Endothelial cell of umbilical vein (primary cell): Measurements from ENCODE around the gene EIF3B. TPM values are rescaled to one million over a fixed set of nuclear protein-coding genes. Genes with fewer than 3 reads are reported as not detected.

Experiments used
- BruUV-seq: library from RNA; stranded (reverse); fragments of 400-500 nt; replicated peaks from 2 replicates; lab custom pipeline; 2021; lab: Mats Ljungman, UMichigan
- CTCF ChIA-PET: fragments of 300-600, 350-600 bp; sonication (Branson Sonifier 250); formaldehyde crosslinking; loops from one replicate; lab custom pipeline; 2021; ENCODE audit warnings: antibody characterized with exemption, inconsistent platforms; lab: Charles Lee
- POLR2A ChIA-PET: fragments of 300-600, 350-600 bp; sonication (Branson Sonifier 250); formaldehyde crosslinking; loops from one replicate; lab custom pipeline; 2021; ENCODE audit warnings: antibody characterized with exemption, inconsistent platforms; lab: Charles Lee
- DNase-seq: peaks from one replicate; pipeline ENCODE4 v3.0.0-alpha.2; 2011; ENCODE audit warnings: low read depth, low spot score
- FAIRE-seq: peaks from 2 replicates; lab custom pipeline; 2011; peaks lifted over from hg19 to GRCh38; lab: Jason Lieb, UNC
- H2AFZ ChIP-seq: 2 replicates; pipeline ENCODE4 v1.6.0; 2012; ENCODE audit warnings: low read depth, low read length, control low read depth, inconsistent platforms
- H3K27ac ChIP-seq: 2 replicates; pipeline ENCODE4 v1.5.1; 2011; ENCODE audit warnings: low read depth, mild to moderate bottlenecking, control low read depth, low read length, moderate library complexity; ENCODE audit not compliant: insufficient read depth
- H3K27me3 ChIP-seq, 2 experiments: 2 replicates each; pipeline versions ENCODE4 v1.6.0 to v1.6.1; 2011; ENCODE audit warnings: low read length in 2 of 2, mixed read lengths in 1 of 2; ENCODE audit not compliant: control insufficient read depth in 2 of 2, insufficient read depth in 2 of 2
- H3K36me3 ChIP-seq, 2 experiments: 2 replicates in 1 of 2; 3 replicates in 1 of 2; pipeline ENCODE4 v1.5.1; 2011; ENCODE audit warnings: low read length in 2 of 2, mild to moderate bottlenecking in 1 of 2, moderate library complexity in 1 of 2; ENCODE audit not compliant: control insufficient read depth in 2 of 2, insufficient read depth in 2 of 2; ENCODE audit errors: extremely low read depth in 1 of 2
- H3K4me1 ChIP-seq: 3 replicates; pipeline ENCODE4 v1.5.1; 2011; ENCODE audit warnings: mild to moderate bottlenecking, low read length; ENCODE audit not compliant: control insufficient read depth, insufficient read depth; ENCODE audit errors: extremely low read depth
- H3K4me2 ChIP-seq: 2 replicates; pipeline ENCODE4 v1.6.1; 2011; ENCODE audit warnings: low read length, control low read depth, mixed read lengths; ENCODE audit not compliant: insufficient read depth
- H3K4me3 ChIP-seq, 3 experiments: fragments of 200-600 bp in 1 of 3; sonication (generic), shearing (Covaris generic) in 1 of 3; replicated peaks in 1 of 3; 2 replicates each; pipeline ENCODE4 v1.5.1; 2011 to 2016; ENCODE audit warnings: control low read depth in 3 of 3, low read length in 3 of 3, mild to moderate bottlenecking in 2 of 3, inconsistent platforms in 1 of 3, low read depth in 1 of 3, moderate library complexity in 1 of 3; ENCODE audit not compliant: insufficient read depth in 1 of 3
- H3K79me2 ChIP-seq: 2 replicates; pipeline ENCODE4 v1.6.0; 2012; ENCODE audit warnings: low read length, inconsistent platforms; ENCODE audit not compliant: control insufficient read depth, insufficient read depth
- H3K9ac ChIP-seq: replicated peaks from 2 replicates; pipeline ENCODE3; 2011; ENCODE audit warnings: low read length, control low read depth; ENCODE audit not compliant: insufficient read depth; ENCODE audit errors: extremely low read depth
- H3K9me1 ChIP-seq: replicated peaks from 3 replicates; pipeline ENCODE4 v1.6.0; 2011; ENCODE audit warnings: mild to moderate bottlenecking, low read length; ENCODE audit not compliant: control insufficient read depth, insufficient read depth; ENCODE audit errors: extremely low read depth
- H3K9me3 ChIP-seq: replicated peaks from 2 replicates; pipeline ENCODE4 v1.5.1; 2012; ENCODE audit warnings: low read length, inconsistent platforms; ENCODE audit not compliant: control insufficient read depth, insufficient read depth
- H4K20me1 ChIP-seq: replicated peaks from 2 replicates; pipeline ENCODE3; 2011; ENCODE audit warnings: mild to moderate bottlenecking, low read length; ENCODE audit not compliant: control insufficient read depth, insufficient read depth; ENCODE audit errors: extremely low read depth
- CTCF ChIP-seq, 2 donors: IDR thresholded peaks; 1 replicate in 1 of 2; 2 replicates in 1 of 2; pipeline ENCODE4 v1.5.1; 2011; ENCODE audit warnings: low read length in 2 of 2, mild to moderate bottlenecking in 2 of 2, moderate library complexity in 2 of 2, control low read depth in 1 of 2, inconsistent platforms in 1 of 2, low read depth in 1 of 2; ENCODE audit not compliant: insufficient read depth in 1 of 2; ENCODE audit errors: extremely low read depth in 1 of 2
- EZH2 ChIP-seq: IDR thresholded peaks from 2 replicates; pipeline ENCODE4 v1.6.1; 2012; ENCODE audit warnings: borderline replicate concordance, low read depth, mild to moderate bottlenecking, moderate library complexity, low read length, inconsistent platforms; ENCODE audit not compliant: severe bottlenecking
- FOS ChIP-seq: IDR thresholded peaks from 2 replicates; pipeline ENCODE4 v1.6.1; 2011; ENCODE audit warnings: mild to moderate bottlenecking, low read length, moderate library complexity, borderline replicate concordance; ENCODE audit not compliant: insufficient read depth
- GATA2 ChIP-seq: IDR thresholded peaks from 2 replicates; pipeline ENCODE4 v1.7.0; 2011; ENCODE audit warnings: low read depth, mild to moderate bottlenecking, moderate library complexity, mixed read lengths, low read length; ENCODE audit not compliant: insufficient read length, insufficient read depth
- JUN ChIP-seq: IDR thresholded peaks from 2 replicates; pipeline ENCODE4 v1.6.1; 2011; ENCODE audit warnings: borderline replicate concordance, low read depth; ENCODE audit not compliant: insufficient read length, insufficient read depth
- MAX ChIP-seq: IDR thresholded peaks from 2 replicates; pipeline ENCODE4 v1.6.1; 2011; ENCODE audit not compliant: insufficient read depth, insufficient read length
- MYC ChIP-seq: IDR thresholded peaks from one replicate; pipeline ENCODE4 v1.6.1; 2011; ENCODE audit warnings: mild to moderate bottlenecking, low read depth, low read length
- POLR2A ChIP-seq: IDR thresholded peaks from 2 replicates; pipeline ENCODE4 v1.6.1; 2012; ENCODE audit warnings: low read depth, mild to moderate bottlenecking, control low read depth, low read length
- POLR2AphosphoS5 ChIP-seq: IDR thresholded peaks from 2 replicates; pipeline ENCODE4 v1.6.1; 2012; ENCODE audit warnings: low read depth, mild to moderate bottlenecking, control low read depth, low read length, moderate library complexity; ENCODE audit not compliant: insufficient read depth
- dilution Hi-C: fragments of 300-500 bp; cut with MboI; formaldehyde crosslinking; loops from one replicate; pipeline ENCODE4 v1.15.0; 2019; ENCODE audit warnings: low sequenced_read_pairs; ENCODE audit not compliant: extremely low pct_ligation_motif_present
- intact Hi-C: fragments of 100-400 bp; cut with micrococcal nuclease; formaldehyde crosslinking; loops from one replicate; pipeline ENCODE4 v1.10.0; 2022
- polyA plus RNA-seq, 4 experiments: library from polyadenylated mRNA; depleted of rRNA in 3 of 4; stranded (reverse) in 3 of 4; unstranded in 1 of 4; fragments of >200 nt; gene quantifications; 2 replicates each; pipeline versions ENCODE4 v1.2.1 to v1.2.3, GENCODE V29; 2011 to 2012; ENCODE audit warnings: missing spikeins in 1 of 4
- total RNA-seq: library from RNA; stranded (reverse); gene quantifications from 2 replicates; pipeline ENCODE4 v1.2.3, GENCODE V29; 2021

EIF3B gene
- total and polyA plus RNA-seq, 2 donors (not counting 3 experiments of a cell fraction or from before 2014, with no cell fraction given) = 104 to 207 TPM

GRCh38 chr7:2357165-2357564, 2.5 kb downstream of the EIF3B start:
- no TSS peak for BruUV-seq
- Histone ChIP-seq H3K79me2 (peaks cover 66% of the 10 kb centered on the region), H3K9ac (peak overlapping the region; percentile 20), H4K20me1 (no peaks in the 10 kb centered on the region), H2AFZ (no peak overlapping the region), H3K4me3 (no peak overlapping the region), H3K27ac (no peak overlapping the region), H3K4me1 (peaks cover 13% of the 10 kb centered on the region), H3K36me3 (peaks cover under 1 to 3% of the 10 kb centered on the region in 2 experiments), H3K4me2 (no peak overlapping the region), H3K9me1 (no peaks in the 10 kb centered on the region), H3K9me3 (no peaks in the 10 kb centered on the region), H3K27me3 (no peaks in the 10 kb centered on the region)
- DNase-seq = no peak
- dilution Hi-C loops (no loop called here), intact Hi-C loops (no loop called here)
- FAIRE-seq = no peak
- ChIA-PET POLR2A (no interaction called here), CTCF (interaction anchor here (1.3 kb wide), 2 partner anchors 14 to 112 kb away, joined by 3 to 4 read pairs; no protein-coding TSS in a partner anchor)
- TF ChIP-seq POLR2A (no peak), CTCF (IDR thresholded peaks at IDR 0.05; ENCODE audit: extremely low read depth in 1 of 2, insufficient read depth in 1 of 2, low read depth in 1 of 2, low read length in 2 of 2) (no peak), POLR2AphosphoS5 (no peak), MAX (no peak), GATA2 (no peak), MYC (no peak), JUN (no peak), EZH2 (no peak), FOS (no peak)
